AG09309 (cell line): ENCODE measurements around the gene PLCH1.

Source experiments
- DNase-seq: peaks from one replicate; pipeline ENCODE4 v3.0.0-alpha.2; 2010; ENCODE audit warnings: low read depth
- H3K4me3 ChIP-seq: 2 replicates; pipeline ENCODE4 v1.5.1; 2011; ENCODE audit warnings: mild to moderate bottlenecking, low read depth, low read length, moderate library complexity; ENCODE audit not compliant: control insufficient read depth
- CTCF ChIP-seq: IDR thresholded peaks from 2 replicates; pipeline ENCODE4 v1.5.1; 2011; ENCODE audit warnings: mild to moderate bottlenecking, low read depth, low read length, inconsistent platforms; ENCODE audit not compliant: insufficient read depth, control insufficient read depth; ENCODE audit errors: missing control alignments

PLCH1 gene

GRCh38 chr3:155332716-155333115, 412.2 kb downstream of the PLCH1 start:
- H3K4me3 ChIP-seq: no peak overlapping the region
- DNase-seq: no peak
- TF ChIP-seq CTCF: no peak

GRCh38 chr3:155331078-155331477, 413.8 kb downstream of the PLCH1 start:
- no peak overlapping the region for H3K4me3 ChIP-seq
- no peak for DNase-seq
- no peak for TF ChIP-seq CTCF

GRCh38 chr3:155330370-155330769, 414.5 kb downstream of the PLCH1 start:
- no peak for TF ChIP-seq CTCF
- DNase-seq: no peak
- no peak overlapping the region for H3K4me3 ChIP-seq

GRCh38 chr3:155329513-155330048, 415.3 kb downstream of the PLCH1 start:
- TF ChIP-seq CTCF: no peak
- no peak for DNase-seq
- H3K4me3 ChIP-seq: no peak overlapping the region

- no peak for DNase-seq
- no peak overlapping the region for H3K4me3 ChIP-seq
- TF ChIP-seq CTCF: no peak
Observed at GRCh38 chr3:155327871-155328270, 417.0 kb downstream of the PLCH1 start.

GRCh38 chr3:155327430-155327829, 417.4 kb downstream of the PLCH1 start:
- DNase-seq: no peak
- TF ChIP-seq CTCF: no peak

GRCh38 chr3:155326901-155327300, 418.0 kb downstream of the PLCH1 start:
- H3K4me3 ChIP-seq: no peak overlapping the region
- no peak for TF ChIP-seq CTCF
- DNase-seq: no peak

More at GRCh38 chr3:155327430-155327829, 417.4 kb downstream of the PLCH1 start:
- H3K4me3 ChIP-seq: no peak overlapping the region
